GM10248 (cell line): ENCODE data around the gene BGLAP.
"Not testable (repeated sequence)": the region's sequence is repeated elsewhere in the genome, so short reads cannot be mapped to it uniquely, and the experiment has no call there.

Experiments
- CTCF ChIA-PET: fragments of 300-600 bp; sonication (Branson Sonifier 250); formaldehyde crosslinking; extraction: SDS; loops from one replicate; lab custom pipeline; 2021; ENCODE audit warnings: antibody characterized with exemption; lab: Yijun Ruan, JAX
- POLR2A ChIA-PET: fragments of 350-650 bp; sonication (Branson Sonifier 250); formaldehyde crosslinking; extraction: SDS; loops from one replicate; lab custom pipeline; 2020; ENCODE audit warnings: antibody characterized with exemption; lab: Yijun Ruan, JAX
- DNase-seq: peaks from one replicate; pipeline ENCODE4 v3.0.0; 2012; ENCODE audit errors: extremely low spot score
- TF ChIP-seq, protein P1 (sequence below): IDR thresholded peaks from 2 replicates; pipeline ENCODE4 v1.5.1; 2012; ENCODE audit warnings: mild to moderate bottlenecking, low read depth; ENCODE audit errors: extremely low read depth, missing control alignments, control extremely low read depth

BGLAP gene

DNA sequence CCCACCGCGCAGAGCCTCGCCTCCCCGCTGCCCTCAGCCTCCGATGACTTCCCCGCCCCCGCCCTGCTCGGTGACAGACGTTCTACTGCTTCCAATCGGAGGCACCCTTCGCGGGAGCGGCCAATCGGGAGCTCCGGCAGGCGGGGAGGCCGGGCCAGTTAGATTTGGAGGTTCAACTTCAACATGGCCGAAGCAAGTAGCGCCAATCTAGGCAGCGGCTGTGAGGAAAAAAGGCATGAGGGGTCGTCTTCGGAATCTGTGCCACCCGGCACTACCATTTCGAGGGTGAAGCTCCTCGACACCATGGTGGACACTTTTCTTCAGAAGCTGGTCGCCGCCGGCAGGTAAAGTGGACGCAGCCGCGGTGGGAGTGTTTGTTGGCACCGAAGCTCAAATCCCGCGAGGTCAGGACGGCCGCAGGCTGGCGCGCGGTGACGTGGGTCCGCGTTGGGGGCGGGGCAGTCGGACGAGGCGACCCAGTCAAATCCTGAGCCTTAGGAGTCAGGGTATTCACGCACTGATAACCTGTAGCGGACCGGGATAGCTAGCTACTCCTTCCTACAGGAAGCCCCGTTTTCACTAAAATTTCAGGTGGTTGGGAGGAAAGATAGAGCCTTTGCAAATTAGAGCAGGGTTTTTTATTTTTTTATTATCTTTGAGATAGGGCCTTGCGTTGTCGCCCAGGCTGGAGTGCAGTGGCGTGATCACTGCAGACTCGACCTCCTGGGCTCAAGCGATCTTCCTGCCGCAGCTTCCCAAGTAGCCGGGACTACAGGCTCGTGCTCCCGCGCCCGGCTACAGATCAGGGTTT is 28.9 kb upstream of the BGLAP start, which contains the start of gene PMF1:
PMF1 (plus strand) TSS at position 175 of the 811 bp plus-strand sequence; CDS start at position 184, 9 bp downstream.
- POLR2A ChIA-PET: interaction anchor here (0.5 to 2.1 kb wide), 12 partner anchors 11 to 116 kb away, joined by 3 to 12 read pairs (median 6); partner anchors contain the start of gene SLC25A44
- DNase-seq: peak; percentile 99
- TF ChIP-seq, protein P1, sequence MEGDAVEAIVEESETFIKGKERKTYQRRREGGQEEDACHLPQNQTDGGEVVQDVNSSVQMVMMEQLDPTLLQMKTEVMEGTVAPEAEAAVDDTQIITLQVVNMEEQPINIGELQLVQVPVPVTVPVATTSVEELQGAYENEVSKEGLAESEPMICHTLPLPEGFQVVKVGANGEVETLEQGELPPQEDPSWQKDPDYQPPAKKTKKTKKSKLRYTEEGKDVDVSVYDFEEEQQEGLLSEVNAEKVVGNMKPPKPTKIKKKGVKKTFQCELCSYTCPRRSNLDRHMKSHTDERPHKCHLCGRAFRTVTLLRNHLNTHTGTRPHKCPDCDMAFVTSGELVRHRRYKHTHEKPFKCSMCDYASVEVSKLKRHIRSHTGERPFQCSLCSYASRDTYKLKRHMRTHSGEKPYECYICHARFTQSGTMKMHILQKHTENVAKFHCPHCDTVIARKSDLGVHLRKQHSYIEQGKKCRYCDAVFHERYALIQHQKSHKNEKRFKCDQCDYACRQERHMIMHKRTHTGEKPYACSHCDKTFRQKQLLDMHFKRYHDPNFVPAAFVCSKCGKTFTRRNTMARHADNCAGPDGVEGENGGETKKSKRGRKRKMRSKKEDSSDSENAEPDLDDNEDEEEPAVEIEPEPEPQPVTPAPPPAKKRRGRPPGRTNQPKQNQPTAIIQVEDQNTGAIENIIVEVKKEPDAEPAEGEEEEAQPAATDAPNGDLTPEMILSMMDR: no peak
- CTCF ChIA-PET: interaction anchor here (0.7 to 4.8 kb wide), 14 partner anchors 9 to 121 kb away, joined by 3 to 63 read pairs (median 4); partner anchors contain the start of gene SLC25A44

DNA sequence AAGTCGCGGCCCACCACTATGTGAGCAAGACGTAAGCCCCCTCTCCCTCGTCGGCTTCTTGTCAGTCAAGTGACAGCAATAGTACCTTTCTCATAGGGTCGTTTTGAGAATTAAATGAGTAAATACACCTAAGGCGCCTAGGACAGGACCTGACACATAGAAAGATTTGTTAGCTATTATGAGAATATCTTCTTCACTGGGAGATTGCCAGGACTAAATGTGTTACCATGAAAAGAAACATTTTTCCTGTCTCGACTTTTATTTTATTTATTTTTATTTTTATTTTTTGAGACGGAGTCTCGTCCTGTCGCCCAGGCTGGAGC is 28.4 kb upstream of the BGLAP start:
- TF ChIP-seq, protein P1: no peak
- no peak for DNase-seq
- CTCF ChIA-PET: interaction anchor here (0.7 to 4.8 kb wide), 7 partner anchors 8 to 88 kb away, joined by 3 to 63 read pairs (median 4); no protein-coding TSS in a partner anchor
- POLR2A ChIA-PET: interaction anchor here (1.0 to 2.1 kb wide), 6 partner anchors 10 to 86 kb away, joined by 3 to 12 read pairs (median 7); partner anchors contain the start of gene SLC25A44

DNA sequence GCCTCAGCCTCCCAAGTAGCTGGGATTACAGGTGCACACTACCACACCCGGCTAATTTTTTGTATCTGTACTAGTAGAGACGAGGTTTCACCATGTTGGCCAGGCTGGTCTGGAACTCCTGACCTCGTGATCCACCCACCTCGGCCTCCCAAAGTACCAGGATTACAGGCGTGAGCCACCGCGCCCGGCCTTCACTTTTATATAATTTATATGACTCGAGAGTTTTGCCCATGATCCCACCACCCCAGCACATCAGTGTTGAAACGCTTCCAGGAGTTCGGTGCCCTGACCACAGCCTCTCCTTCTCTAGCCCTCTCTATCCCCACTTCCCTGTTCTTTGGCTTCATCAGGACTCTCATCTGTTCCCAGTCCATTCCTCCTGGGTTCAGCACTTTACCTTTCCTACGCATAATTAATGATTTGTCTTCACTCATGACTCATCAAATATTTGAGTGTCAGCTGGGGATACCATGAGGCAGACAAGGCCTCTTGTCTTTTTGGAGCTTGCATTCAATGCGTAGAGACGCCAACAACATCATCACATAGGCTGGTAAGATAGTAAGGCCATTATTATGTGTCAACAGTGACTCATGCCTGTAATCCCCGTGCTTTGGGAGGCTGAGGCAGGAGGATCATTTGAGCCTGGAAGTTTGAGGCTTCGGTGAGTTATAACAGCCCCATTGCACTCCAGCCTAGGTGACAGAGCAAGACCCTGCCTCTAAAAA is 27.8 kb upstream of the BGLAP start:
- ChIA-PET CTCF (interaction anchor here (2.0 to 4.8 kb wide), 2 partner anchors 11 to 16 kb away, joined by 4 to 63 read pairs; no protein-coding TSS in a partner anchor), POLR2A (no interaction called here)
- TF ChIP-seq, protein P1: no peak
- no peak for DNase-seq

DNA sequence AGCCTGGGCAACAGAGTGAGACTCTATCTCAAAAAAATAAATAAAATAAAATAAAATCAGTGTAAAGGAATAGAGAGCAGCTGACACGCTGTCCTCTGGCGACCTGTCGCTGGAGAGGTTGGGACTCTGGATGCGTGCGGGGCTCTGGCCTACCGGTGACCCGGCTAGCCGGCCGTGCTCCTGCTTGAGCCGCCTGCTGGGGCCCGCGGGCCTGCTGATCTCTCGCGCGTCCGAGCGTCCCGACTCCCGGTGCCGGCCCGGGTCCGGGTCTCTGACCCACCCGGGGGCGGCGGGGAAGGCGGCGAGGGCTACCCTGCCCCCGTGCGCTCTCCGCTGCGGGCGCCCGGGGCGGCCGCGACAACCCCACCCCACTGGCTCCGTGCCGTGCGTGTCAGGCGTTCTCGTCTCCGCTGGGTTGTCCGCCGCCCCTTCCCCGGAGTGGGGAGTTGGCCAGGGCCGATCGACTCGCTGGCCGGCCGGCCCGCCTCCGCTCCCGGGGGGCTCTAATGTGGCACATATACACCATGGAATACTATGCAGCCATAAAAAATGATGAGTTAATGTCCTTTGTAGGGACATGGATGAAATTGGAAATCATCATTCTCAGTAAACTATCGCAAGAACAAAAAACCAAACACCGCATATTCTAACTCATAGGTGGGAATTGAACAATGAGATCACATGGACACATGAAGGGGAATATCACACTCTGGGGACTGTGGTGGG is 25.5 kb upstream of the BGLAP start:
- POLR2A ChIA-PET, DNase-seq: not testable (repeated sequence)
- CTCF ChIA-PET: interaction anchor here (4.8 kb wide), 1 partner anchor 9 kb away, joined by 63 read pairs; no protein-coding TSS in a partner anchor

DNA sequence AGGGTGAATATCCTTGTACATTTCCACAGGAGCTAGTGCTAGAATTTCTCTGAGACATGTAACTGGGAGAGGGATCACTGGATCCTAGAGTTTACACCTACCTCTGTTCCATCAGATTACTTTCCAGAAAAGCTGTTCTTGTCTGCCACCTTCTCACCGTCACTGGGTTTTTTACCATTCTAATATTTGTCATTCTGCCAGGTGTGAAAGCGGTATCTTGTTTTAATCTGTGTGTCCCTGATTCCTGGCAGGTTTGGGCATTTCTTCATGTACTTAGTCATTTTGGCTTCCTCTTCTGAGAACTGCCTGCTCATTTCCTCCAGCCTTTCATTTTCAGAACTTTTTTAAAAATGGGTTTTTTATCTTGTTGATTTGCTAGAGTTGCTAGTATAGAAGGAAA is 24.1 kb upstream of the BGLAP start:
- TF ChIP-seq, protein P1: no peak
- DNase-seq: peak; percentile 36
- POLR2A ChIA-PET: interaction anchor here (0.6 to 0.8 kb wide), 3 partner anchors 8 to 385 kb away, joined by 3 to 6 read pairs (median 5); no protein-coding TSS in a partner anchor
- CTCF ChIA-PET: interaction anchor here (0.6 to 14.6 kb wide), 9 partner anchors 9 to 125 kb away, joined by 3 to 306 read pairs (median 4); partner anchors contain the start of gene SEMA4A

DNA sequence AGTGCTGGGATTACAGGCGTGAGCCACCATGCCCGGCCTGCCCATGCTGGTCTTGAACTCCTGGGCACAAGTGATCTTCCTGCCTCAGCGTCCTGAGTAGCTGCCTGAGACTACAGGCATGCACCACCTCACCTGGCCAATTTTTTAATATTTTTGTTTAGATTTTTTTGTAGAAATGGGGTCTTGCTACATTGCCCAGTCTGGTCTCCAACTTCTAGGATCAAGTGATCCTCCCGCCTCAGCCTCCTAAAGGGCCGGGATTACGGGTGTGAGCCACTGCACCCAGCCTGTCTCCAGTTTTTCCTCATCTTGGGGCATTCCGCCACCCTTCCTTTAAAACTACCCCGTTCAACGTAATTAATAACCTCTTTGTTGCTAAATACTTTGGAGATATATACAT is 21.8 kb upstream of the BGLAP start:
- no peak for DNase-seq
- ChIA-PET POLR2A (no interaction called here), CTCF (interaction anchor here (1.1 to 14.6 kb wide), 4 partner anchors 21 to 123 kb away, joined by 3 to 306 read pairs (median 3); partner anchors contain the start of gene SEMA4A)
- TF ChIP-seq, protein P1: no peak
